AML-193 (cell line): ENCODE results near the gene MAP2K5.

Source experiments
- DNase-seq, 2 experiments: peaks; one replicate each; lab custom pipeline; 2025; lab: John Stamatoyannopoulos, UW

Gene MAP2K5

DNA sequence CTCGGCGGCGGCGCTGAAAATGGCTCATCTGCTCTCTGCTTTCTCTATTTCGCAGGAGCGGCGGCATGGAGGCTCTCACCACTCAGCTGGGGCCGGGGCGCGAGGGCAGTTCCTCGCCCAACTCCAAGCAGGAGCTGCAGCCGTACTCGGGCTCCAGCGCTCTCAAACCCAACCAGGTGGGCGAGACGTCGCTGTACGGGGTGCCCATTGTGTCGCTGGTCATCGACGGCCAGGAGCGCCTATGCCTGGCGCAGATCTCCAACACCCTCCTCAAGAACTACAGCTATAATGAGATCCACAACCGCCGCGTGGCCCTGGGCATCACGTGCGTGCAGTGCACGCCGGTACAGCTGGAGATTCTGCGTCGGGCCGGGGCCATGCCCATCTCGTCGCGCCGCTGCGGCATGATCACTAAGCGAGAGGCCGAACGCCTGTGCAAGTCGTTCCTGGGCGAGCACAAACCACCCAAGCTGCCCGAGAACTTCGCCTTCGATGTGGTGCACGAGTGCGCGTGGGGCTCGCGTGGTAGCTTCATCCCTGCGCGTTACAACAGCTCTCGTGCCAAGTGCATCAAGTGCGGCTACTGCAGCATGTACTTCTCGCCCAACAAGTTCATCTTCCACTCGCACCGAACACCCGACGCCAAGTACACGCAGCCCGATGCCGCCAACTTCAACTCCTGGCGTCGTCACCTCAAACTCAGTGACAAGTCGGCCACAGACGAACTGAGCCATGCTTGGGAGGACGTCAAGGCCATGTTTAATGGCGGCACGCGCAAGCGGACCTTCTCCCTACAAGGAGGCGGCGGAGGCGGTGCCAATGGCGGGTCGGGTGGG, 283.6 kb downstream of the MAP2K5 start:
- DNase-seq: no peak

DNA sequence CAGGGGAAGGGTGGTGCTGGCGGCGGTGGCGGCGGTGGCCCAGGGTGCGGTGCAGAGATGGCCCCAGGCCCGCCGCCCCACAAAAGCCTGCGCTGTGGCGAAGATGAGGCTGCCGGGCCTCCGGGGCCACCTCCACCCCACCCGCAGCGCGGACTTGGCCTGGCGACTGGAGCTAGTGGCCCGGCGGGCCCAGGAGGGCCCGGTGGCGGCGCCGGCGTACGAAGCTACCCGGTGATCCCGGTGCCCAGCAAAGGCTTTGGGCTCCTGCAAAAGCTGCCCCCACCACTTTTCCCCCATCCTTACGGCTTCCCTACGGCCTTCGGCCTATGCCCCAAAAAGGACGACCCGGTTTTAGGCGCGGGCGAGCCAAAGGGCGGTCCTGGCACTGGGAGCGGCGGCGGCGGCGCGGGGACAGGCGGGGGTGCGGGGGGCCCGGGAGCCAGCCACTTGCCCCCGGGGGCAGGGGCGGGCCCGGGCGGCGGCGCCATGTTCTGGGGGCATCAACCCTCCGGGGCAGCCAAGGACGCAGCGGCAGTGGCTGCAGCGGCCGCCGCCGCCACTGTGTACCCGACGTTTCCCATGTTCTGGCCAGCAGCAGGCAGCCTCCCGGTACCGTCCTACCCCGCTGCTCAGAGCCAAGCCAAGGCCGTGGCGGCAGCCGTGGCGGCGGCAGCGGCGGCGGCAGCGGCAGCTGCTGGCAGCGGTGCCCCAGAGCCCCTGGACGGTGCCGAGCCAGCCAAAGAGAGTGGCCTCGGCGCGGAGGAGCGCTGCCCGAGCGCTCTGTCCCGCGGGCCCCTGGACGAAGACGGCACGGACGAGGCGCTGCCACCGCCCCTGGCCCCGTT, 284.4 kb downstream of the MAP2K5 start:
- DNase-seq: no peak

DNA sequence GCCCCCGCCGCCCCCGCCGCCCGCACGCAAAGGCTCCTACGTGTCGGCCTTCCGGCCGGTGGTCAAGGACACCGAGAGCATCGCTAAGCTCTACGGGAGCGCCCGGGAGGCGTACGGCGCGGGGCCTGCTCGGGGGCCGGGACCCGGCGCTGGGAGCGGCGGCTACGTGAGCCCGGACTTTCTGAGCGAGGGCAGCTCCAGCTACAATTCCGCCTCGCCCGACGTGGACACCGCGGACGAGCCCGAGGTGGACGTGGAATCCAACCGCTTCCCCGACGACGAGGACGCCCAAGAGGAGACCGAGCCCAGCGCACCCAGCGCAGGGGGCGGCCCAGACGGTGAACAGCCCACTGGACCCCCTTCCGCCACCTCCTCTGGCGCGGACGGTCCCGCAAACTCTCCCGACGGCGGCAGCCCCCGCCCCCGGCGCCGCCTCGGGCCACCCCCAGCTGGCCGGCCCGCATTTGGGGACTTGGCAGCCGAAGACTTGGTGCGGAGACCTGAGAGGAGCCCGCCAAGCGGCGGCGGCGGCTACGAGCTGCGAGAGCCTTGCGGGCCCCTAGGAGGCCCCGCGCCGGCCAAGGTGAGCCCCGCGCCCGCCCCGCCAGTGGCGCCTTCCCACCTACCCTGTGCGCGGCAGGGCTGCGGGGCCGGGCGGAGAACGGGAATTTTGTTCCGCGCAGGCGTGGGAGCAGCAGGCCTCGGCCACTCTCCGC, 285.2 kb downstream of the MAP2K5 start:
- DNase-seq: no peak

DNA sequence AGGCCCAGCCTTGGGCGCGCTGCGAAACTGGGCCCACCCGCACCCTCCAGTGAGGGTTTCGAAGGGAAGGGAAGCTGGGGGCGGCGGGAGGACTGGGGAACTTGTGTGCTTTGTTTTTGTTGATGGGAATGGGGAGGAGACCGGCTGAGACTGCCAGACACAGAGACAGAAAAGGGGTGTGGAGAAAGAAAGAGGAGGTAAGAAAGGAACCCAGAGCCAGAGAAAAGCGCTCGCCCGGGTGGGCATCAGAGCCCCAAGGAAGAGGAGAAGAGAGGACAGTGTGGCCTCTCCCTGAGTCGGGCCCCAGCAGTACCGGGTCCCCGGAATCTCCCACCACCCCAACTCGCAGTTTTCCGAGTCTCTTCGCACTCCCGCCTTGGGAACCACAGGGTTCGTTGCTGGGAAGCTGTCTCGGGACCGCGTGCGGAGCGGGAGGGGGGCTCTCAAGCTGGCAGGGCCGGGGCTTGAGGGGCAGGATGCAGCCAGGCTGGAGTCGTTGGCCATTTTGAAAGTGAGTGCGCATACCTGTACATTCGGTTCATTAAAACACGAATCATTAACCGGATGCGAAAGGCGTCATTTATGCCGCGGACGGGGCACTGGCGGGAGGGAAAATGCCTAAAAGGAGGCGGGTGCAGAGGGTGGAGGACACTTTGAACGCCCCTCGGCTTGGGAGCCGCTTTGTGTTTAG, 285.9 kb downstream of the MAP2K5 start:
- no peak for DNase-seq

DNA sequence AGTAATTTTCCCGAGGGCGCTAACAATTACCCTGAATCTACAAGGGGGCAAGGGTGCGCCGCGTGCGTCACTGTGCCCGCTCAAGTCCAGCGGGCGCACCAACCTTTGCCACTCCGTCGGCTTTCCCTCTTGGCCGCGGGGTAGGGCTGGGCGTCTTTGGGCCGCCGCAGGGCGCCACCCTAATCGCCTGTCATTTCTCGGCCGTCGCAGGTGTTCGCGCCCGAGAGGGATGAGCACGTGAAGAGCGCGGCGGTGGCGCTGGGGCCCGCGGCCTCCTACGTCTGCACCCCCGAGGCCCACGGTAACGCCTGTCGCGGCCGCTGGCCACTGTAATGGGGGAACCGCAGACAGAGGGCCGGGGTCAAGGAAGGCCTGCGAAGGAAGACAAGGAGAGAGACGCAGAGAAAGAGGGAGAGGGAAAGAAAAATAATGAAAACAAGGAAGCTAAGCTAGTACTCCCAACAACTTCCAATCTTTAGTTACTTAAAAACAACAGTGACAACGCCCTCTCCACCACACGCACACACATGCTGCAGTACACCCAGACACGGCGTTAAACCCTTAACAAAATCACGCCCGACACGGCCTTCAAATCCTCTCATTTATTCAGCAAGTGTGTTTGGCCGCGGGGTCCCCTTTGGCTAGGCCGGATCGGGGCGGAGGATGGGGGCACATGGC, 286.6 kb downstream of the MAP2K5 start:
- no peak for DNase-seq

DNA sequence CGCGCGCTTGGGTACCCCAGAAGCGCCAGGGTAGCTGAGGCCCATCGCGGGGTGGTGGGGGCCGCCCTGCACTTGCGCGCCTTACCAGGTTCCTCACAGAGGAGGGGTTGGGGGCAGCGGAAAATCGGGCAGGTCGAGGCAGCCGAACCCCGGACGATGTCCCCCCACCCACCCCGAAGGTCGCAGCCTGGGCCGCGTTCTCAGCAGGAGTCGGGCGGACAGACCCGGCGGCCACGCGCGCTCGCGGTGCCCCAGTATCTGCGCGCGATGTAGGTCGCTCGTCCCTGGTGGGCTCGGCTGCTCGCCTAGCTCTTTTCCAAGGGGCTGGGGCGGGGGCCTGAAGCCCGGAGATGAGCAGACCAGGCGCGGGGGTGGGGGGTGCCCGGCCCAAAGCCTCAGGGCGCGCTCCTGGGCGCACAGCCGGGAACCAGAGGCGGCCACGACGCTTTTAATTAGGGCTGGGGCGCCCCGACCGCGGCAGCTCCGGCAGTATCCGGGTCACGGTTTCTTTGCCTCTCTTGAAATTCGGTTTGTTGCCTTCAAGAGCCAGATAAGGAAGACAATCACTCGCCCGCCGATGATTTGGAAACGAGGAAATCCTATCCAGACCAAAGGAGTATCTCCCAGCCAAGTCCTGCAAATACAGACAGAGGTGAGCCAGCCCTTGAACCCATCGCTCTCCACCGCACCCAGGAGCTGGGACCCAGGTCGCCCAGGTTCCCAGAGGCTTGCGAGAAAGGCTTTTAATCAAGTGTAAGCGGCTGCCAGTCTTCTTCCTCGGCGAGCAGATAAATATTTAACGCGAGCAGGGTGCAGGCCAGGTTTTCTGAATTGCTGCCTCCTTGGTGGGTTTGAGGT, 287.4 kb downstream of the MAP2K5 start:
- DNase-seq: no peak

DNA sequence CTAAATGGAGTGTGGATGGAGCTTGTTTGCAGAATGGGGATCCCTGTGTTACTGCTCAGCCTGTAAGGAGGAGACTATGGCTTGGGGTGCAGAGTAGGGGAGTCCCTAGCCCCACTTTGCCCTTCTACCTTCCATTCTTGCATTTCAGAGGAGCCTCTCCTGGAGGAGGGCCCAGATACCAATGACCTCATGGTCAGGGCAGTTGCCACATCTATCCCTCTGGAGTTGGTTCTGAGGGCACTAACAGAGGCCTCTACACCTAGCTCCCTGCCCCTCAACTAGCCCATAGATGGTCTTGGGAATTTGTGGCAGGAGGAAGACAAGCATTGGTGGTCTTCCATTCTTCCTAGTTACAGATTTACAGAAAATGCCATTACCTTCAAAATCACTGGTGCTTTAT, 288.9 kb downstream of the MAP2K5 start:
- no peak for DNase-seq

DNA sequence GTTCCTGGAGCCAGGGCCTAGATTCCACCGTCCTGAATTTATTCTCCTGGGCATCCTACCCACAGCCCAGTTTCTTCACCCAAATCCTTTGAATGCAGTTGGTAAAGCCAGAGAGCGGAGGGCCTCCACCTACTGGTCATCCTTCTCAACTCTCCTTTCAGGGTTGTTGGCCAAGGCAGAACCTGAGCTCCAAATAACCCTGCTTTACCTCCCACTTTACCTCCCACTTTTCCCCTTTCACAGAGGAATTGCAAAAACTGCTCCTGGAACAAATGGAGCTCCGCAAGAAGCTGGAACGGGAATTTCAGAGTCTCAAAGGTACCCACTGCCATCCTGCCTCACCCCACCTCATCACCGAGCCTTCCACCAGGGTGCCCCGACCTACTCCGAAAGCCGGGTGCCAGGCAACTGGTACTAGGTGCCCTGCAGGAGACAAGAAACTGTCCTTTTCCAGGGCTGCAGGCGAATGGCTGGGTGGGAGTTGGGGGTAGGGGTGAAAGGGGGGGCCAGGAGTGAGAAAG, 289.6 kb downstream of the MAP2K5 start:
- DNase-seq: peak; percentile 4 to 7

DNA sequence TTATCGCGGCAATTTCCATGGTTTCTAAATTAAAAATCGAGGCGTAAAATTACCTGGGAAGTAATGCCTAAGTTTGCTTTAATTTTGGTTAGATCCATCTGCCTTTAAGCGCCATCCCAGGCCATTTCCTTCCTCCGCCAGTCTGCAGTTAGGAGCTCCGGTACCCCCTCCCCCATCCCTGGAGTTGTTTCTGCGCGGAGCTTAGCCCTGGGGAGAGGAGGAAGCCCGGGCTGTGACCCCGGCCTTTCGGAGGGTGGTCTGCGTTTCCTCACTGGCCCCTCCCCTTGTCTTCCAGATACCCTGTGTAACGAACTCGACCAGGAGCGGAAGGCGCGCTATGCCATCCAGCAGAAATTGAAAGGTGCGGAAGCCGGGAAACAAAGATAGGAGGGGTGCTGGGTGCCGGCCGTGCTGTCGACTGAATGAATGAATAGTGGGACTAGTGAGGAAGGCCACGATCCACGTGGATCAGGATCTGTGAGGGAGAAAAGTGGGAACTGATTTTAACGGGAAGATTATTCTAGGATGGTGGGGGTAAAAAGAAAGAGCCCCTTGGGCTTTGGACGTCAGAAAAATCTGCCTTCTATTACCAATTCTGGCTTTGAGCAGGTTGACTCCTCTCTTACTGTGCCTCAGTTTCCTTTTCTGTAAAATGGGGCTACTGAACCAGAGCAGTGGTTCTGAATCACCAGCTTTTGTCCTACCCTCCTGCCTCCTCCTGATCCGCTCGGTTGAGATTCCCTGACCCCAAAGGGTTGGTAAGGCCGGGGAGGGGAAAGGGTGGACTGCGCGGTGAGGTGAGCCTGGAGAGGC, 290.6 kb downstream of the MAP2K5 start:
- no peak for DNase-seq

DNA sequence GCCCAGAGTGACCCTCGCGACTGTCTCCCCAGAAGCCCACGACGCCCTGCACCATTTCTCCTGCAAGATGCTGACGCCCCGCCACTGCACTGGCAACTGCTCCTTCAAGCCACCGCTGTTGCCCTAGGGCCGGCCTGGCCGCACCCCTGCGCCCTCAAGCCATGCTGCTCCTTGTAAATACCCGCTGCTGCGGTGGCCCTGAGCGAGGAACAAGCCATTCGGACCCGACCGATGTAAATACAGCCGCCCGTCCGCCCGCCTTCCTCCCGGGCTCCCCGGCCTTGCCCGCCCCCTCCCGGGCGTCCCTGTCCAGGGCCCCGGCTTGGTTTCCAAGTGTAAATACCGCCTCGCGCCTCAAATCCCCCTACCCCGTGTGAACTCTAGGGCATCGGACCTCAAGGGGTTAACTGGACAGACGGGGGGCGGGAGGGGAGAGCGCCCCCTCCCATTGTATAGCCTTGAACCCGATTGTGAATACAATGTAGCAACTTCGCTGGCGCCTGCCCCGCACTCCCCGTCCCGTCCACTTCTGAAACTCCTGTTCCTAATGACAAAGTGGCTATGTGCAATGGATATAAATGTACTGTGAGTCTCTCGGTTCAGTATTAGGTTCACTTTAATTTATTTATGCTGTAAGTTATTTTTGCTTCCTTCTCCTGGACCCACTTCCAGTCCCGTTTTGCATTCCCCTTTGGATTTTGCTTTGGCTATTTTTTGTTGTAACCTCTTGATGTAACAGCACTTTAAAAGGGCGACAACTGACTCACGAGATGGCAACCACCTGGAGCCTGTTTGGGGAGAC, 291.4 kb downstream of the MAP2K5 start:
- DNase-seq: no peak

DNA sequence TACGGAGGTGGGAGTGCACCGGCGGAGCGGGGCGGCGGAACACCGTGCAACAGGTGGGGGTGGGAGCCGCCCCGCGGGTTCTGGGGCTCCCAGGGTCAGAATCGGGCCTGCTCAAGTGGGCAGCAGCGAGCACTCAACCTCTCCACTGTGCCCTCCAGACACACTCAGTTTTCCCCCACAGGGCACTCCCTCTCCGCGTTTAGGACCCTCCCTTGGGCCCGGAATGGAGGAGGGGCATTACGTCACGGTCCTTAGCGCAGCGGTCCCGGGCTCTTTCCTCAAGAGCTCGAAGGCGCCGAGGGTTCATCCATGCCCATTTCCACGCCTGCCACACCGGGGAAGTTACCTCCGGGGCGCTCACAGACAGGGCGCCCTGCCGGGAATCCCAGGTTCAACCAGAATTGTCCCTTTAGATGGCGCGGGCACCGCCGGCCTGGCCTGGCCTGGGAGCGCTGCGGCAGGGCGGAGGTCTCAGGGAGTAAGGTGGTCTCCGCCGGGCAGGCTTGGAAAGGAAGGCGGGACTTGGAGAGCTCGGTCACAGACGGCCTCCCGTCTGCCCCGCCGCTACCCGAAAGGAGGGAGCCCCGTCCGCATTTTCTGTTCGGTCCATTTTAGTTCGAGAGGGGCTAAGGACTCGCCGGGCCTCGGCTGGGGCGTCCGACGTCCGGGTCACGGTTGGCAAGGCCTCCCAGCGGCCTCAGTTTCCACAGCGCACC, 292.2 kb downstream of the MAP2K5 start:
- DNase-seq: no peak

DNA sequence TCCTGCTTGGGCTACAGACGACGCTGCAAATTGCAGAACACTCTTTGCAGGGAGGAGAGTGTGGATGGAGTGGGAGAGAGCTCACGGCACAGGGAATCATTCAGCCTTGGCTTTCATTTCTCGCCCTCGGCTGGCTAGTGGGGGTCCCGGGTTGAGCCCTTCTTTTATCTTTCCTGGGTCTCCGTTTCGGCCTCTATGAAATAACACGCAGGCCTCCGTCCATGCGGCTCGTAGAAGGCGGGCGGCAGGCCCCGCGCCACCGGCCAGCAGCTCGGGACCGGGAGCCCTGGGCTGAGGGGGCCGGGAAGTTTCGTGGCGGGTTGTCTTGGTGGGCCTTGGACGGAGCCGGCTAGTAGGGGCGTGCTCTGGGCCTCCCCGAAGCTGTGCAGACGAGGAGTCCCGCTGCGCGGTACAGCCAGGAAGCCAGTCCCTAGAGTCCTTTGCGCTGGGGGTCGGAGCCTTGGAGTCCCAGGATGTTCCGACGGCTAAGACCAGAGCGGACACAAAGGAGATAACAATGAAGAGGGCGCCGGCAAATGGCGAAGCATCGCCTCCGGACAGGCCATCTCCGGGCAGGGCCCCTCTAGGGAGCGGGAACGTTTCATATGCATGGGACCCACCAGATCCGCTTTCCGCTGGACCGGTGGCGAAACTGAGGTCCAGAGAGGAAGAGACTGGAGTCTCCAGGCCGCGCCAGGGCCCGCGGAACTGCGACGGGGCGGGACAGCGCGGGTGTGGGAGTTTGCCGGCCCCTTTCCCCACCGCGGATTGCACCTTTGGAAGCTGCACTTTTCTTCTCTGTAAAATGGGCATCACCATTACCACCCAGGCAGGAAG, 293.0 kb downstream of the MAP2K5 start:
- no peak for DNase-seq

DNA sequence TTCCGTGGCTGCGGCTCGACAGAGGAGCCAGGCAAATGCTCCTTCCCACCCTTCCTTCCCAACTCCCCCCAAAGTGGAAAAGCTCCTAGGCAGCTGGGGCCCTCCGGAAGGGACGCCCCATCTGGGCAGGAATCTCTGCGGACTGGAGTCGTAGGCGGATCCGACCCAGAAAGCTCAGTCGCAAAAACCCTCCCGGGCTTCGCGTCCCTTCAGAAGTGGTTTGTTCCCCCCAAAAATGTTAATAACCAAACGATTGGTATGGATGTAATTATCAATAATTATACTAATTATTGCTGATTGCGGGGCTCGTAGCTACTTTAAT, 293.6 kb downstream of the MAP2K5 start:
- DNase-seq: no peak

DNA sequence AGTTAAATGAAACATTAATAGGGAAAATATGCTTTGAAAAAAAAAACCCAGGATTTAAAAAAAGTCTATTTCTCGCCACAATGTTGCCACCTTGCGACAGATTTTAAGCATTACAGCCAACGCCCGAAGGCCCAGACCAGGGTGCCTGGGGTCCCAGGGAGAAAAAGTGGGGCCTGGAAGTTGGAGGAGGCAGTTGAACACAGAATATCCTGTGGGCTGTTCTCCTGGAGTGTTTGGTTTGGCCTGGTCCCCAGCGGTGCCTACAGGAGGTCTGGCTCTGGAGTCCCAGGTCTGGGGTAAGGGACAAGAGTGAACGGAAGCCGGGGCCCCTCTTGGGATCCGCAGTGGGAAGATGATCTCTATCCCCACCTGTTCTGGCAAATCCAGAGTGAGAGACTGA, 294.0 kb downstream of the MAP2K5 start:
- peak; percentile 10 to 32 for DNase-seq

DNA sequence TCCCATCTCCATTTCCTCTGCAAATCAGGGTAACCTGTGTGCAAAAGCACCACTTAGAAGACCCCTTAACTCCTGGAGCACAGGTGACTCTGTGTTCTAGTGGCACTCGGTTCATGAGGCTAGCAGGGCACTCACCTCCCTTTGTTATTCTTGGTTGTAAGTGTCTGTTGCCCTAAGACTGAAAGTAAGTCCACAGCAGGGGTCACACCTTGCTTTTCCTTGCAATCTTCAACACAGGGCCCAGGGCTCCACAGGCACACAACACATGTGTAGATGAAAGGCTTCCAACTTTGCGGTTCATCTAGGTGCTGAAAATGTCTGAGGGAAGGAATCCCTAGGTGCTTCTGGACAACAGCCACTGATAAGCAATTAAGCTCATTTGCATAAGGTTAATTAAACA, 294.5 kb downstream of the MAP2K5 start:
- no peak for DNase-seq

DNA sequence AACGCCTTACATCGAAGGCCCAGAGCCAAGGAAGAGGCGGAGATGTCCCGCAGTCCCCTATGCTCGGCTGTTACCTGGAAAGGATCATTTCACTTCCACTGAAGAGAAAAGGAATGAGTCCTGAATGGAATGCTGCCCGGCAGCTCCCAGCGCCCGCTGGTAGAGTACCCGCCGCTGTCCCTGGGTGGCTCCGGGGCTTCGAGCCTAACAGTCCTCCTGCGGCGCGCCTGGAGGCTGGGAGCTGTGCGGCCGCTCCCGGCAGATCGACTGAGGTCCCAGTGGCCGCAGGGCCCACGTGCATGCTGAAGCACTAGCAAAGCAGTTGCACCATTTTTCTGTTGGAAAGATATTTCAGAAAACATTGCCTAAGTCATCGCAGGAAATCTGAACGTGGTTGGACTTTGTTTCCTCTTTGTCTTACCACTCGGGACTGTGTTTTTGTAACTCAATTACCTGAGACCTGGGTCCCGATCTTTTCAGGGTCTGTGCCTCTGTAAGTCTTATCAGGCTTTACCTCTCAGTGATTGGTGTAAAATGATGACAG, 296.4 kb downstream of the MAP2K5 start:
- DNase-seq: peak; percentile 62 to 63

DNA sequence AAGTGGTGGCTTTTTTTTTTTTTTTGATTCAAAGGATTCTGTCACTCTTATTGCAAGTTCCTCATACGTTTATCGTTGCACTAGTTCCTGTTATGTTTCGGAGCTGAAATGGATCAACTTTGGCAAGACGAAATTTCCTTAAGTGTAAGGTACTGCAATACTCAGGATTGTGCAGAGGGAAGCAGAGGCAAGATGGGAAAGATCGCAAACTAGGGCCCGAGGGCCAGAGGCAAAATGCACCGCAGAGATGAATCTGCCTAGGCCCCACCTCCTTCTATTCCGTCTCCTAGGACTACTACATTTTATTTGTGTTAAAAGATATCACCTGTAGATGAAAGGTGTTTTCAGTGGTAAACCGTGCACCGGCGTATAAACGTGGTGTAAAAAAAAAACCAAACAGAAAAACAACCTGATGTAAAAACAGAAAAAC, 297.0 kb downstream of the MAP2K5 start:
- peak; percentile 42 to 57 for DNase-seq
